HG03520 (cell line): Measurements from ENCODE around the gene MAS1.
A peak's percentile ranks its signal among the peaks of the same experiment; 100 is the strongest.

Experiments
- ATAC-seq: cut with Tn5 transposase; IDR thresholded peaks from one replicate; pipeline ENCODE4 v1.9.1; 2021; ENCODE audit warnings: mild to moderate bottlenecking, moderate library complexity; ENCODE audit not compliant: unreplicated experiment

MAS1 gene

GRCh38 chr6:159879856-159880255 is 10.9 kb upstream of the MAS1 start:
- ATAC-seq: no peak

- ATAC-seq: no peak
These were observed 10.3 kb upstream of the MAS1 start for GRCh38 chr6:159880412-159880975.

GRCh38 chr6:159884720-159885119 is 6.1 kb upstream of the MAS1 start:
- no peak for ATAC-seq

GRCh38 chr6:159886270-159886669 is 4.5 kb upstream of the MAS1 start:
- no peak for ATAC-seq

GRCh38 chr6:159887146-159887545 is 3.6 kb upstream of the MAS1 start:
- ATAC-seq: no peak

GRCh38 chr6:159887761-159888160 is 3.0 kb upstream of the MAS1 start:
- ATAC-seq: no peak

- no peak for ATAC-seq
These were observed 587 bp upstream of the MAS1 start for GRCh38 chr6:159890201-159890600.

GRCh38 chr6:159892053-159892452 is 1.3 kb downstream of the MAS1 start:
- no peak for ATAC-seq

GRCh38 chr6:159893064-159893463 is 2.3 kb downstream of the MAS1 start:
- ATAC-seq: no peak

GRCh38 chr6:159894991-159895390 is 4.2 kb downstream of the MAS1 start:
- no peak for ATAC-seq

GRCh38 chr6:159897603-159898002 is 6.8 kb downstream of the MAS1 start:
- ATAC-seq: no peak

GRCh38 chr6:159898519-159898918 is 7.7 kb downstream of the MAS1 start:
- ATAC-seq: no peak

- no peak for ATAC-seq
These were observed 9.4 kb downstream of the MAS1 start for GRCh38 chr6:159899994-159900745.

GRCh38 chr6:159902620-159903019 is 11.8 kb downstream of the MAS1 start:
- ATAC-seq: no peak

GRCh38 chr6:159904497-159904911 is 13.7 kb downstream of the MAS1 start:
- no peak for ATAC-seq

GRCh38 chr6:159906400-159906799 is 15.6 kb downstream of the MAS1 start:
- no peak for ATAC-seq

- ATAC-seq: no peak
These were observed 17.7 kb downstream of the MAS1 start for GRCh38 chr6:159908535-159908934.

- no peak for ATAC-seq
These were observed 18.2 kb downstream of the MAS1 start for GRCh38 chr6:159908979-159909378.

- ATAC-seq: no peak
These were observed 19.6 kb downstream of the MAS1 start for GRCh38 chr6:159910342-159910741.

- ATAC-seq: no peak
These were observed 22.6 kb downstream of the MAS1 start for GRCh38 chr6:159913375-159913774.

GRCh38 chr6:159913862-159914564 is 23.2 kb downstream of the MAS1 start:
- ATAC-seq: peak; percentile 71

GRCh38 chr6:159914565-159914923 is 23.8 kb downstream of the MAS1 start:
- peak; percentile 12 for ATAC-seq
